ENCODE measurements around the gene AKAP13.

DNA sequence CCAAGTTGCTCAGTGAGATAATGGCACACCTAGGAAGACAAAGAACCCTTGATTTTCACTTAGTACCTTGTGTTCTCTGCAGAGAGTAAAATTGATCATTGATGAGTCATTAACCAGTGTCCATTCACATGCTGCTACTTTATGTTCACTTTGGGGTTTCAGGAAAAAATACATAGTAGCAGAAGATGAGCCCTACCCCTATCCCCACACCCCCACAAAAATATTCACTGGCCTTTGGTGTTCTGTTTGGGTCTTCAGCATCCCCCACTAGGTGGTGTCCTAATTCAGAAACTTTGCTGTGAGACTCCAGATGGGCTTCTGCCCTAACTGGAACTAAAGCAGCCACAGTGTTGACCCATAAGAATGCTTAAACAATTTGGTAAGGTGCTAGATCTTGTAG lies 235.5 kb downstream of the AKAP13 start:
- TF ChIP-seq, protein P1, sequence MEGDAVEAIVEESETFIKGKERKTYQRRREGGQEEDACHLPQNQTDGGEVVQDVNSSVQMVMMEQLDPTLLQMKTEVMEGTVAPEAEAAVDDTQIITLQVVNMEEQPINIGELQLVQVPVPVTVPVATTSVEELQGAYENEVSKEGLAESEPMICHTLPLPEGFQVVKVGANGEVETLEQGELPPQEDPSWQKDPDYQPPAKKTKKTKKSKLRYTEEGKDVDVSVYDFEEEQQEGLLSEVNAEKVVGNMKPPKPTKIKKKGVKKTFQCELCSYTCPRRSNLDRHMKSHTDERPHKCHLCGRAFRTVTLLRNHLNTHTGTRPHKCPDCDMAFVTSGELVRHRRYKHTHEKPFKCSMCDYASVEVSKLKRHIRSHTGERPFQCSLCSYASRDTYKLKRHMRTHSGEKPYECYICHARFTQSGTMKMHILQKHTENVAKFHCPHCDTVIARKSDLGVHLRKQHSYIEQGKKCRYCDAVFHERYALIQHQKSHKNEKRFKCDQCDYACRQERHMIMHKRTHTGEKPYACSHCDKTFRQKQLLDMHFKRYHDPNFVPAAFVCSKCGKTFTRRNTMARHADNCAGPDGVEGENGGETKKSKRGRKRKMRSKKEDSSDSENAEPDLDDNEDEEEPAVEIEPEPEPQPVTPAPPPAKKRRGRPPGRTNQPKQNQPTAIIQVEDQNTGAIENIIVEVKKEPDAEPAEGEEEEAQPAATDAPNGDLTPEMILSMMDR (IDR thresholded peaks at IDR 0.05; ENCODE audit: insufficient read depth, low read length, poor library complexity, severe bottlenecking), result peak; percentile 64
- no peak for TF ChIP-seq EZH2phosphoT487 (conservative IDR thresholded peaks at IDR 0.05; ENCODE audit: low read length)

Data from SU-DHL-6 (cell line).